ENCODE data around the gene GCFC2.

- TF ChIP-seq CTCF (CRISPR knock-in tag; IDR thresholded peaks at IDR 0.05) (no peak), KDM5B (CRISPR knock-in tag; IDR thresholded peaks at IDR 0.05; ENCODE audit: borderline replicate concordance) (no peak), ATF7 (IDR thresholded peaks at IDR 0.05) (no peak), ATF7 (CRISPR knock-in tag; IDR thresholded peaks at IDR 0.05) (no peak), BCL3 (CRISPR knock-in tag; IDR thresholded peaks at IDR 0.05) (no peak), HDAC6 (IDR thresholded peaks at IDR 0.05; ENCODE audit: low read depth, low read length) (no peak), RXRA (CRISPR knock-in tag; IDR thresholded peaks at IDR 0.05) (no peak), POLR2A (IDR thresholded peaks at IDR 0.05; ENCODE audit: insufficient read depth in 1 of 2, low read depth in 2 of 2, low read length in 2 of 2) (no peak), ZNF737 (CRISPR knock-in tag; IDR thresholded peaks at IDR 0.05; ENCODE audit: borderline replicate concordance) (no peak), MYC (CRISPR knock-in tag; IDR thresholded peaks at IDR 0.05; ENCODE audit: borderline replicate concordance) (no peak), ASH2L (IDR thresholded peaks at IDR 0.05; ENCODE audit: insufficient read length, low read depth, low read length) (no peak), ZNF644 (CRISPR knock-in tag; IDR thresholded peaks at IDR 0.05; ENCODE audit: low read depth) (no peak), REST (IDR thresholded peaks at IDR 0.05; ENCODE audit: borderline replicate concordance in 1 of 2, low read depth in 1 of 2, low read length in 2 of 2) (no peak)
- TF ChIP-seq, protein P1, sequence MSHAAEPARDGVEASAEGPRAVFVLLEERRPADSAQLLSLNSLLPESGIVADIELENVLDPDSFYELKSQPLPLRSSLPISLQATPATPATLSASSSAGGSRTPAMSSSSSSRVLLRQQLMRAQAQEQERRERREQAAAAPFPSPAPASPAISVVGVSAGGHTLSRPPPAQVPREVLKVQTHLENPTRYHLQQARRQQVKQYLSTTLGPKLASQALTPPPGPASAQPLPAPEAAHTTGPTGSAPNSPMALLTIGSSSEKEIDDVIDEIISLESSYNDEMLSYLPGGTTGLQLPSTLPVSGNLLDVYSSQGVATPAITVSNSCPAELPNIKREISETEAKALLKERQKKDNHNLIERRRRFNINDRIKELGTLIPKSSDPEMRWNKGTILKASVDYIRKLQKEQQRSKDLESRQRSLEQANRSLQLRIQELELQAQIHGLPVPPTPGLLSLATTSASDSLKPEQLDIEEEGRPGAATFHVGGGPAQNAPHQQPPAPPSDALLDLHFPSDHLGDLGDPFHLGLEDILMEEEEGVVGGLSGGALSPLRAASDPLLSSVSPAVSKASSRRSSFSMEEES (CRISPR knock-in tag; IDR thresholded peaks at IDR 0.05) = no peak
Measured at GRCh38 chr2:75703589-75704287, 7.0 kb downstream of the GCFC2 start.
